Activated CD4-positive, alpha-beta T cell treated with anti-CD3 and anti-CD28 coated beads for 36 hours (primary cell): ENCODE measurements around the gene VPS8. TPM values are rescaled to one million over a fixed set of nuclear protein-coding genes. Genes with fewer than 3 reads are reported as not detected.

Experiments
- ATAC-seq: fragments of 200-7000 bp; cut with Tn5 transposase; one replicate; pipeline ENCODE4 v1.10.0; 2021; ENCODE audit warnings: mild to moderate bottlenecking, moderate library complexity
- CTCF ChIA-PET: fragments of 350-600 bp; sonication (Branson Sonifier 250); formaldehyde crosslinking; loops from one replicate; lab custom pipeline; 2021; ENCODE audit warnings: antibody characterized with exemption; lab: Charles Lee
- POLR2A ChIA-PET: fragments of 350-600 bp; sonication (Branson Sonifier 250); formaldehyde crosslinking; loops from one replicate; lab custom pipeline; 2021; ENCODE audit warnings: antibody characterized with exemption, inconsistent platforms; lab: Charles Lee
- DNase-seq: peaks from one replicate; pipeline ENCODE4 v3.0.0-alpha.2; 2020
- H3K27ac Mint-ChIP-seq: one replicate; pipeline ENCODE4 v1.8.0; 2021; ENCODE audit warnings: mixed read lengths
- H3K27me3 Mint-ChIP-seq: one replicate; pipeline ENCODE4 v1.8.0; 2021; ENCODE audit warnings: mixed read lengths
- H3K36me3 Mint-ChIP-seq: one replicate; pipeline ENCODE4 v1.8.0; 2021; ENCODE audit warnings: low read depth, mixed read lengths
- H3K4me1 Mint-ChIP-seq: one replicate; pipeline ENCODE4 v1.8.0; 2021; ENCODE audit warnings: mixed read lengths
- H3K4me3 Mint-ChIP-seq: one replicate; pipeline ENCODE4 v1.8.0; 2021; ENCODE audit warnings: mild to moderate bottlenecking, moderate library complexity, mixed read lengths
- H3K9me3 Mint-ChIP-seq: one replicate; pipeline ENCODE4 v1.8.0; 2021; ENCODE audit warnings: low read depth, mixed read lengths
- intact Hi-C, 2 experiments: fragments of 100-400 bp; cut with DNase I in 1 of 2; cut with micrococcal nuclease in 1 of 2; formaldehyde crosslinking; loops; one replicate each; pipeline versions ENCODE4 v1.14.2 to v1.15.1; 2022 to 2024; cut with DNase I, micrococcal nuclease
- total RNA-seq, 2 experiments: library from RNA; stranded (reverse); gene quantifications; one replicate each; pipeline ENCODE4 v1.2.3, GENCODE V29; 2021

Gene VPS8
- total RNA-seq, 2 experiments from 2014 or later = 24.7 to 33.9 TPM

DNA sequence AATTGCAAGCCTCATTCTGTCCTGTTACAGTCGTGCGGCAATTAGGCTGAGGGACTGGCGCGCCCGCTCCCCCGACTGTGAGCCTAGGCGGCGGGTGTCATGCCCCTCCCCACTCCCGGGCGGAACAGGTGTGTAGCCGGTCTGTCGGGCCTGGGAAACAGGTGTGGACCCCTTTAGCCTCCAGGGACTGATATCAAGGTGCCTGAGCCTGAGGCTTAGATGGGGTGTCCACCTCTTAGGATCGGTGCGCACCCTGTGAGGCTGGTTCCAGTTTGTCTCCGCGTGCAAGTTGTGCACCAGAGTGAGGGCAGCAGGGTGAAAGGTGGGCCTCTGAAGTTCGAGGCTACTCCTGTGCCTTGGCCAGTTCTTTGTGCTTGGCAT is 686 bp downstream of the VPS8 start:
- POLR2A ChIA-PET = interaction anchor here (0.9 kb wide), 1 partner anchor 176 kb away, joined by 4 read pairs; no protein-coding TSS in a partner anchor
- intact Hi-C loops = loop anchor here (1.0 to 2.0 kb wide), 9 partner anchors 100 to 774 kb away; partner anchors contain the start of genes EPHB3 (in 2 of the 2), EEF1AKMT4 (in 1 of the 2), MAGEF1 (in 1 of the 2) and SENP2 (in 1 of the 2)
- H3K4me3 Mint-ChIP-seq = peak overlapping the region; percentile 97
- H3K36me3 Mint-ChIP-seq = peaks cover 11% of the 10 kb centered on the region
- no peaks in the 10 kb centered on the region for H3K9me3 Mint-ChIP-seq
- H3K27ac Mint-ChIP-seq = peak overlapping the region; percentile 94
- CTCF ChIA-PET = interaction anchor here (1.0 to 2.5 kb wide), 4 partner anchors 11 to 14 kb away, joined by 3 to 13 read pairs (median 5); no protein-coding TSS in a partner anchor
- DNase-seq (peak; percentile 39), ATAC-seq (peak; percentile 24)
- H3K4me1 Mint-ChIP-seq = peaks cover 51% of the 10 kb centered on the region
- no peaks in the 10 kb centered on the region for H3K27me3 Mint-ChIP-seq

DNA sequence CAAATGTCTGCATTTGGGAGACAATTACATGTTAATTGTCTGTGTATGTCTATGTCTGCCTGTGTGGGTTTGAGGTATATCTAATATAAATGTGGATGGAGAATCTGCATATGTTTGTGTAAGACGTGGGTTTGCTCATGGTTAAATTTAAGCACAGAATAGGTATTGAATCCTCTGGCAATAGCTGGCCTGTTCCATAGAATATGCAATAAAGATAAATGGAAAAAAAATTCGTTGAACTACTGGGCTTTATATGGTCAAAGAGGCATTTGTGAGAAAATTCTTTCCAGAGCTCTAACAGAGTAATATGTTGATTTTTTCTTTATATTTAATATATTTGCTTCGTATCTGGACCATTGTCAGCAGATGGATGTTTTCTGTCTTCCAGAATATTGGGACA is 1.4 kb downstream of the VPS8 start:
- intact Hi-C loops = loop anchor here in 1 of 2 experiments (2.0 kb wide), 2 partner anchors 177 to 685 kb away; partner anchors contain the start of gene TMEM41A
- ChIA-PET POLR2A (no interaction called here), CTCF (interaction anchor here (1.2 to 2.5 kb wide), 5 partner anchors 10 to 300 kb away, joined by 3 to 13 read pairs (median 7); no protein-coding TSS in a partner anchor)
- Mint-ChIP-seq H3K9me3 (no peaks in the 10 kb centered on the region), H3K27me3 (no peaks in the 10 kb centered on the region), H3K4me3 (peak overlapping the region; percentile 97), H3K36me3 (peaks cover 15% of the 10 kb centered on the region), H3K27ac (no peak overlapping the region), H3K4me1 (peaks cover 56% of the 10 kb centered on the region)
- ATAC-seq (no peak), DNase-seq (no peak)

DNA sequence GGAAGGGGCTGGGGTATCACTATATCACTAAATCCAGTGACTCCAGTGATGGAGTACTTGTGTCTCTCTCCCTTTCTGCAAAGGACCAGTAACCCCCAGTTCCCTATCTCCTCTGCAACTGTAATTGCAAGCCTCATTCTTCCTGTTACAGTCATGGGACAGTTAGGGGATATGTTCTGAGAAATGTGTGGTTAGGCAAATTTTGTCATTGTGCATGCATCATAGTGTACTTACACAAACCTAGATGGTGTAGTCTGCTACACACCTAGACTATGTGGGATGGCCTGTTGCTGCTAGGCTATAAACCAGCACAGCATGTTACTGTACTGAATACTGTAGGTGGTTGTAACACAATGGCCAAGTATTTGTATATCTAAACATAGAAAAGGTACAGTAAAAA is 2.2 kb downstream of the VPS8 start:
- DNase-seq (no peak), ATAC-seq (peak; percentile 34)
- H3K4me3 Mint-ChIP-seq = peak overlapping the region; percentile 43
- POLR2A ChIA-PET = no interaction called here
- intact Hi-C loops = no loop called here
- peak overlapping the region; percentile 4 for H3K27ac Mint-ChIP-seq
- no peaks in the 10 kb centered on the region for H3K9me3 Mint-ChIP-seq
- H3K4me1 Mint-ChIP-seq = peaks cover 56% of the 10 kb centered on the region
- H3K36me3 Mint-ChIP-seq = peaks cover 15% of the 10 kb centered on the region
- H3K27me3 Mint-ChIP-seq = no peaks in the 10 kb centered on the region
- CTCF ChIA-PET = interaction anchor here (1.0 to 2.5 kb wide), 7 partner anchors 9 to 558 kb away, joined by 3 to 13 read pairs (median 5); no protein-coding TSS in a partner anchor

DNA sequence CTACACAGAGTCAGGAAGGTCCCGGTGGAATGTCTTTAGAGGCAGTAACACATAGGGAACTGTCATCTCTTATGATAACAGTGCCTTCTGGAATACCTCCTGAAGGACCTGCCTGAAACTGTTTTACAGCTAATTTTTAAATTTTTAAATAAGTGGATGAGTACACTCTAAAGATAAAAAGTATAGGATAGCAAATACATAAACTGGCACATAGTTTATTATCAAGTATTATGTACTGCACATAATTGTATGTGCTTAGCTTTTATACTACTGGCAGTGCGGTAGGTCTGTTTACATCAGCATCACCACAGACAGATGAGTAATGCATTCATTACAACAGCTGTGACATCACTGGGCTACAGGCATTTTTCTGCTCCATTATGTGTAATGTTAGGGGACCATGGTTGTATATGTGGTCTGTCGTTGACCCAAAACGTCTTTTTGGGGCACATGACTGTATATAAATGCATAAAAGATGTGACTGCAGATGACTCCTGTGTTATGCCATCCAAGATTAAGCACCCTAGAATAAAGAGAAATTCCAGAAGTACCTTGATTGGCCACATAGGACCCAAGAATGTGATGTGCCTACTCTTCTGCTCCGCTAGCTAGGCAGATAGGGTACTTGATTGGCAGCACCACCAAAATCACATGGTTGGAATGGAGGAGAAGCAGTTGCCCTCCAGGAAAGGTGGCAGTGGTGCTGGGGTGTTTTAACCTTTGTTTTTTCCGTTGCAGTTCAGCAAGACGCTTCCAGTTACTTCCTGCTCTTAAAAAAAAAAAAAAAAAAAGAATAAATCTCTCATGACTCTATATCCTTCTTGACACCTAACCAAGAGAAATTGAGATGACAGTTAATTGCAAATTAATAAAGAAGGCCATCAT is 3.3 kb downstream of the VPS8 start:
- intact Hi-C loops = no loop called here
- H3K4me3 Mint-ChIP-seq = no peak overlapping the region

DNA sequence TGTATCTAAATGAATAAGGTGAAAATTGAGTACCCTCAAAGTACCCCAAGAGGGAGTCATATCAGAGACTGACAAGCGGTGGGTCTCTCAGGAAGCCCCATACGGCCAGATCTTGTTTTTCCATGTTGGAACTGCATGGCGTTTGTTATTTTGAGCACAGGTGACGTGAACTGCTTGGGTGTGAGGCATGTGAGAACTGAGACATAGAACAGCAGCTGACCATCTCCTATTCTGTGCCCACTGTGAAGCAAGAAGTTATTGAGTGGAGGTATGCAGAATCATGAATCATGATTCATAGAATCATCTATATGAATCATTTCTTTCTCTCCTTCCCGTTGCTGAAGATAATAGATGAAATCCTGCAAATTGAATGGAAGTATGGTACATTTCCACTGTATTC is 4.6 kb downstream of the VPS8 start:
- ChIA-PET CTCF (interaction anchor here (1.2 to 1.7 kb wide), 5 partner anchors 12 to 38 kb away, joined by 3 to 6 read pairs (median 5); no protein-coding TSS in a partner anchor), POLR2A (no interaction called here)
- DNase-seq = no peak
- intact Hi-C loops = no loop called here
- ATAC-seq = no peak
- H3K4me3 Mint-ChIP-seq = no peak overlapping the region
- peaks cover 15% of the 10 kb centered on the region for H3K36me3 Mint-ChIP-seq
- H3K9me3 Mint-ChIP-seq = no peaks in the 10 kb centered on the region
- peaks cover 48% of the 10 kb centered on the region for H3K4me1 Mint-ChIP-seq
- no peak overlapping the region for H3K27ac Mint-ChIP-seq
- no peaks in the 10 kb centered on the region for H3K27me3 Mint-ChIP-seq

More for the DNA sequence above, 3.3 kb downstream of the VPS8 start:
- peak; percentile 34 for ATAC-seq
- ChIA-PET CTCF (interaction anchor here (1.0 to 2.5 kb wide), 9 partner anchors 8 to 559 kb away, joined by 3 to 13 read pairs (median 5); no protein-coding TSS in a partner anchor), POLR2A (no interaction called here)
- Mint-ChIP-seq H3K27me3 (no peaks in the 10 kb centered on the region), H3K36me3 (peaks cover 15% of the 10 kb centered on the region), H3K9me3 (no peaks in the 10 kb centered on the region), H3K4me1 (peaks cover 56% of the 10 kb centered on the region), H3K27ac (no peak overlapping the region)
- DNase-seq = peak; percentile 41

DNA sequence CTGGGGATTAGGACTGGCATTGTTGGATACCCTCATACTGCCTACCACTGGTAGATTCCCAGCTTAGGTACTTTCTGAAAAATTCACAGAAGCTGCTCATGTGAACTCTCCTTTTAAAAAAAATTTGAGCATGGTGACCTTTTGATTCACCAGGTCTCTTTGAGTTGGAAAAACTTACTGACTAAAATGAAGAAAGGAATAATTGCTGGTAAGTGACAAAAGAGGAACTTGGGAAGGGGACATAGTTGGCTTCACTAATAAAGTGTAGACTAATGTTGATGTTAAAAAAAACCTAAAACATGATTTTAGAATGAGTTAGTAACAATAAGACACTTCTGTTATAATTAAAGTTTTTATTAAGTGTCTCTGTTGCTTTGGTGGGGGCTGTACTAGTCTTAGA is 8.6 kb downstream of the VPS8 start:
- H3K9me3 Mint-ChIP-seq = no peaks in the 10 kb centered on the region
- ATAC-seq (no peak), DNase-seq (no peak)
- H3K36me3 Mint-ChIP-seq = peaks cover 19% of the 10 kb centered on the region
- intact Hi-C loops = no loop called here
- no peak overlapping the region for H3K27ac Mint-ChIP-seq
- POLR2A ChIA-PET = no interaction called here
- H3K4me1 Mint-ChIP-seq = peaks cover 24% of the 10 kb centered on the region
- CTCF ChIA-PET = no interaction called here
- no peaks in the 10 kb centered on the region for H3K27me3 Mint-ChIP-seq
- H3K4me3 Mint-ChIP-seq = no peak overlapping the region

DNA sequence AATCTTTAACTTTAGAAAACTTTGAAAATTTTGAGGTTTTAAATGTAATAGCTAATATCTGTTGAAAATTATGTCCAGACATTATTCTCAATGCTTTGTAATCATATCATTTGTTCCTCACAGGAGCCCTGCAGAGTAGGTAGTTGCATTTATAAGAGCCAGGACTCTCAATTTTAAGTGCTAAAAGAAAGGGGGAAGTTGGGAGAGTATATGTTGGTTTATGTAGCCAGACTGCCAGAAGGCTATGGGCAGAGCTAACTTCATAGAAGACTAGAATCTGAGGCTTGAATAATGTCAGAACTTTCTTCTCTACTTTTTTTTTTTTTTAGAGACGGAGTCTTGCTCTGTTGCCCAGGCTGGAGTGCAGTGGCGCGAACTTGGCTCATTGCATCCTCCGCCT is 9.1 kb downstream of the VPS8 start:
- intact Hi-C loops = no loop called here
- Mint-ChIP-seq H3K4me3 (no peak overlapping the region), H3K27me3 (no peaks in the 10 kb centered on the region), H3K27ac (no peak overlapping the region), H3K9me3 (no peaks in the 10 kb centered on the region), H3K4me1 (peaks cover 18% of the 10 kb centered on the region), H3K36me3 (peaks cover 19% of the 10 kb centered on the region)
- no peak for DNase-seq
- ChIA-PET CTCF (no interaction called here), POLR2A (no interaction called here)
- no peak for ATAC-seq

DNA sequence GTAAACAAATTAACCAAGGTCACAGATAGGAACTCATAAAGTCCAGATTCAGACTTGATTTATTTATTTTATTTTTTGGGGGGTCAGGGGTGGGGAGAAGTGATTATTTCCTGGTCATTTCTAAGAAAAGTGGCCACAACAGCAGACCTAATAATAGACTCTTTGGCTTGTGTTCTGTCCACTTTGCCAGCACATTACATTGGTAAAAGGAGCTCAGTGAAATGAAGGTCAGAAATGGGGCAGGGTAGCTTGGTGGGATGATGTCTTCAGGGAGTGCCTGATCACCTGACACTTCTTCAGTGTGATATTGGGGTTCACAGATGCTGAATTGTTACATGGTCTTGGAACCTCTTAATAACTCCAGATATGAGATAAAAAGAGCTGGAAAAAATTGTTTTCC is 10.1 kb downstream of the VPS8 start:
- Mint-ChIP-seq H3K27me3 (no peaks in the 10 kb centered on the region), H3K4me1 (peaks cover 10% of the 10 kb centered on the region), H3K36me3 (peaks cover 13% of the 10 kb centered on the region), H3K9me3 (no peaks in the 10 kb centered on the region), H3K4me3 (no peak overlapping the region), H3K27ac (no peak overlapping the region)
- ChIA-PET CTCF (interaction anchor here (0.5 to 3.4 kb wide), 4 partner anchors 8 to 261 kb away, joined by 3 to 13 read pairs (median 7); partner anchors contain the start of gene EPHB3), POLR2A (no interaction called here)
- DNase-seq (no peak), ATAC-seq (no peak)
- intact Hi-C loops = no loop called here

DNA sequence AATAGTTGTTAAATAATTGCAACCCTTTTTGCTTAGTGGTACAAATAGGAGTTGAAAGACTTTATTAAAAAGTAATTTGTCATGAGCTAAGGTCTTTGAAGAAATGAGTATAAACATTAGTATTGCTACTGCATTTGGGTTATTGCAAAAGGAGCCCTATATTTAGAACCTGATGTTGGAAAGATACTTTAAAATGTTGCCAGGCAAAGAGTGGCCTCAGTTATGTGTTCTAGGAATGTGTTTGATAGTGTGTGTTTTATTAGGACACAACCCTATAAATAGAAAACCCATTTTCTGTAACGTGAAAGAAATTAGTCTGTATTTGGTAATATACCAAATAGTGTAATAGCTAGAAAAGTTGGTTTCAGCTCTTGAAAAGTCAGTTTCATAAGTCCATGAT is 10.7 kb downstream of the VPS8 start:
- no peak for DNase-seq
- Mint-ChIP-seq H3K9me3 (no peaks in the 10 kb centered on the region), H3K4me3 (no peak overlapping the region), H3K36me3 (peaks cover 14% of the 10 kb centered on the region), H3K4me1 (peaks cover 7% of the 10 kb centered on the region), H3K27ac (no peak overlapping the region), H3K27me3 (no peaks in the 10 kb centered on the region)
- ATAC-seq = no peak
- ChIA-PET CTCF (interaction anchor here (0.5 to 3.4 kb wide), 6 partner anchors 9 to 262 kb away, joined by 3 to 13 read pairs (median 5); partner anchors contain the start of genes EPHB3 and MAGEF1), POLR2A (no interaction called here)
- intact Hi-C loops = no loop called here

DNA sequence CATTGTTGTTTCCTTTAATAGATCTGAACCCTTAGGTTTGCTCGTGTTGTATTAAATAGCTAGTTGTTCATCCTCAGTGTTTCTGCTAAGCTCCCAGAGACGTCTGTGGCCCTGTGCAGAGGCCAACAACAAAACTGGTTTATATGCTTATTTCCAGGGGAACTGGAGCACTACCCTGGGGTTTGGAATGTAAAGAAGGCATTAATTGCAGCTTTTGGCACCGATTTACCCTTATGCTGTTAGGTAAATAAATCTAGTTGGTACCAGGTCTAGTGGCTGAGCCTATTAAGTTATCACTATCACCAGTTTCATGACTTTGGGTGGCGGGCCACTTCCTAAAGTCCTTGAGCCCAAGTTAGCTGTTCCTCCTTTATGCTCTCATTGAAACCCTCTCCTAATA is 12.0 kb downstream of the VPS8 start:
- H3K4me3 Mint-ChIP-seq = no peak overlapping the region
- H3K9me3 Mint-ChIP-seq = no peaks in the 10 kb centered on the region
- ATAC-seq = no peak
- H3K27me3 Mint-ChIP-seq = no peaks in the 10 kb centered on the region
- ChIA-PET POLR2A (no interaction called here), CTCF (interaction anchor here (0.7 to 3.4 kb wide), 6 partner anchors 10 to 263 kb away, joined by 3 to 13 read pairs (median 4); partner anchors contain the start of genes EPHB3 and VPS8)
- H3K27ac Mint-ChIP-seq = no peak overlapping the region
- peaks cover 2% of the 10 kb centered on the region for H3K4me1 Mint-ChIP-seq
- H3K36me3 Mint-ChIP-seq = peaks cover 14% of the 10 kb centered on the region
- DNase-seq = no peak
- intact Hi-C loops = no loop called here

DNA sequence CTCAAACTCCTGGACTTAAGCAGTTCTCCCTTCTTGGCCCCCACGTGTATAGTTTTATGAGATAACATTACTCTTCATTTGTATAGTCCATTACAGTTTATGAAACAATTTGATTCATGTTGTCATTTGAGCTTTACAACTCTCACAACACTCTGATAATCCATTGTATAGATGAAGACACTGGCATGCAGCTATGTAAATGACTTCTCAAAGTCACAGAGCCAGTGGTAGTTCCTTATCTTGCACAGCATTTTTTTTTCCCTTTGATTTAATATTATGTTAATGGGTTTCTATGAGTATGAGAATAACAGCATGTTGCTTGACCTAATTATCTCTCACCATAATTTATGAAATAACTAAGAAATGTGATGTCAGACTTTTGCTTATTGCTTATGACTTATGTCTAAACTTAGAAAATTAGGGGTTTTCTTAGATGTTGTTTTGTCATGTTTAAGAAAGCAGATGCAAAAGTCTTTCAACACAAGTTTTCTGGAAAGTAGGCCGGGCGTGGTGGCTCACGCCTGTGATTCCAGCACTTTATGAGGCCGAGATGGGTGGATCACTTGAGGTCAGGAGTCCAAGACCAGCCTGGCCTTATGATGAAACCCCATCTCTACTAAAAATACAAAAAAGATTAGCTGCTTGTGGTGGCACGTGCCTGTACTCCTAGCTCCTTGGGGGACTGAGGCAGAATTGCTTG is 13.3 kb downstream of the VPS8 start:
- no peaks in the 10 kb centered on the region for H3K27me3 Mint-ChIP-seq
- CTCF ChIA-PET = interaction anchor here (3.4 kb wide), 1 partner anchor 11 kb away, joined by 13 read pairs; no protein-coding TSS in a partner anchor

More for the DNA sequence above, 13.3 kb downstream of the VPS8 start:
- Mint-ChIP-seq H3K4me3 (no peak overlapping the region), H3K9me3 (no peaks in the 10 kb centered on the region), H3K36me3 (peaks cover 14% of the 10 kb centered on the region), H3K27ac (no peak overlapping the region), H3K4me1 (peaks cover 4% of the 10 kb centered on the region)
- intact Hi-C loops = no loop called here
- no peak for ATAC-seq
- no peak for DNase-seq
- POLR2A ChIA-PET = interaction anchor here (0.7 kb wide), 1 partner anchor 116 kb away, joined by 5 read pairs; no protein-coding TSS in a partner anchor
